Stimulated activated CD4-positive, alpha-beta T cell treated with anti-CD3 and anti-CD28 coated beads, TNF-alpha, amount 100 ng/mL, for 1 hour (primary cell): Measurements from ENCODE around the gene GYS2.
A peak's percentile ranks its signal among the peaks of the same experiment; 100 is the strongest.

Source experiments
- DNase-seq, 3 donors: peaks; one replicate each; pipeline ENCODE4 v3.0.0-alpha.2; 2020; ENCODE audit warnings: low read depth in 3 of 3, low spot score in 1 of 3

GYS2 gene

GRCh38 chr12:21553329-21553675, 51.3 kb downstream of the GYS2 start:
- no peak for DNase-seq

- no peak for DNase-seq
These were observed 51.9 kb downstream of the GYS2 start for GRCh38 chr12:21552635-21553328.

GRCh38 chr12:21551841-21552465, 52.7 kb downstream of the GYS2 start:
- no peak for DNase-seq

GRCh38 chr12:21547437-21547836, 57.2 kb downstream of the GYS2 start:
- DNase-seq, result no peak

- DNase-seq, result no peak
These were observed 57.9 kb downstream of the GYS2 start for GRCh38 chr12:21546716-21547115.

GRCh38 chr12:21545557-21545956, 59.1 kb downstream of the GYS2 start:
- DNase-seq, result no peak

GRCh38 chr12:21543151-21543550, 61.5 kb downstream of the GYS2 start:
- DNase-seq, result no peak

GRCh38 chr12:21542403-21542802, 62.2 kb downstream of the GYS2 start:
- no peak for DNase-seq

- no peak for DNase-seq
These were observed 62.9 kb downstream of the GYS2 start for GRCh38 chr12:21541773-21542172.

GRCh38 chr12:21539797-21540196, 64.8 kb downstream of the GYS2 start:
- no peak for DNase-seq

- no peak for DNase-seq
These were observed 66.5 kb downstream of the GYS2 start for GRCh38 chr12:21538061-21538653.

- DNase-seq, result no peak
These were observed 75.2 kb downstream of the GYS2 start for GRCh38 chr12:21529456-21529855.

- DNase-seq, result no peak
These were observed 75.7 kb downstream of the GYS2 start for GRCh38 chr12:21528953-21529352.

- DNase-seq, result peak; percentile 12 to 36 (median 27)
These were observed 77.0 kb downstream of the GYS2 start for GRCh38 chr12:21527451-21528180.

- DNase-seq, result no peak
These were observed 77.8 kb downstream of the GYS2 start for GRCh38 chr12:21526721-21527345.

- no peak for DNase-seq
These were observed 78.6 kb downstream of the GYS2 start, which contains the start of gene SPX for GRCh38 chr12:21526053-21526452. TSS of gene SPX (plus strand) at chr12:21526296. CDS start at chr12:21526473, 177 bp downstream.

GRCh38 chr12:21523148-21523547, 81.5 kb downstream of the GYS2 start:
- DNase-seq, result no peak

GRCh38 chr12:21521541-21521940, 83.1 kb downstream of the GYS2 start:
- no peak for DNase-seq

- DNase-seq, result no peak
These were observed 86.2 kb downstream of the GYS2 start for GRCh38 chr12:21518451-21518850.

- DNase-seq, result no peak
These were observed 88.4 kb downstream of the GYS2 start for GRCh38 chr12:21516281-21516680.

GRCh38 chr12:21509768-21510167, 94.9 kb downstream of the GYS2 start:
- no peak for DNase-seq
